Measurements from ENCODE around the gene SSB.

SSB gene

GRCh38 chr2:169765523-169765922 lies 33.1 kb upstream of the SSB start:
- Histone ChIP-seq H3K4me3 (ENCODE audit: low read depth in 1 of 2, low read length in 2 of 2) (no peak overlapping the region), H3K36me3 (ENCODE audit: control insufficient read depth in 1 of 2, insufficient read depth in 2 of 2, low read length in 2 of 2) (no peaks in the 10 kb centered on the region), H3K27ac (ENCODE audit: low read depth, low read length) (no peak overlapping the region), H3K27me3 (ENCODE audit: control insufficient read depth in 1 of 2, insufficient read depth in 2 of 2, low read length in 2 of 2) (peaks cover 4 to 8% of the 10 kb centered on the region in 2 donors), H3K4me1 (ENCODE audit: control insufficient read depth in 1 of 2, insufficient read depth in 2 of 2, low read length in 2 of 2) (peaks cover 14 to 16% of the 10 kb centered on the region in 2 donors), H3K9ac (ENCODE audit: low read depth in 1 of 2, low read length in 2 of 2) (no peak overlapping the region), H3K9me3 (ENCODE audit: control insufficient read depth in 1 of 2, low read length in 2 of 2) (no peaks in the 10 kb centered on the region)

GRCh38 chr2:169767243-169767888 lies 31.3 kb upstream of the SSB start:
- H3K4me1 ChIP-seq (ENCODE audit: control insufficient read depth in 1 of 2, insufficient read depth in 2 of 2, low read length in 2 of 2) = peaks cover 2 to 12% of the 10 kb centered on the region in 2 donors
- no peaks in the 10 kb centered on the region for H3K9me3 ChIP-seq (ENCODE audit: control insufficient read depth in 1 of 2, low read length in 2 of 2)
- peaks cover 4 to 8% of the 10 kb centered on the region in 2 donors for H3K27me3 ChIP-seq (ENCODE audit: control insufficient read depth in 1 of 2, insufficient read depth in 2 of 2, low read length in 2 of 2)
- H3K27ac ChIP-seq (ENCODE audit: low read depth, low read length) = no peak overlapping the region
- peak overlapping the region in 1 of 2 donors; percentile 28 for H3K4me3 ChIP-seq (ENCODE audit: low read depth in 1 of 2, low read length in 2 of 2)
- H3K36me3 ChIP-seq (ENCODE audit: control insufficient read depth in 1 of 2, insufficient read depth in 2 of 2, low read length in 2 of 2) = no peaks in the 10 kb centered on the region
- no peak overlapping the region for H3K9ac ChIP-seq (ENCODE audit: low read depth in 1 of 2, low read length in 2 of 2)

GRCh38 chr2:169768262-169768995 lies 30.2 kb upstream of the SSB start:
- Histone ChIP-seq H3K4me3 (ENCODE audit: low read depth in 1 of 2, low read length in 2 of 2) (peak overlapping the region; percentile 61 to 68), H3K4me1 (ENCODE audit: control insufficient read depth in 1 of 2, insufficient read depth in 2 of 2, low read length in 2 of 2) (peaks cover 0 to 12% of the 10 kb centered on the region in 2 donors), H3K36me3 (ENCODE audit: control insufficient read depth in 1 of 2, insufficient read depth in 2 of 2, low read length in 2 of 2) (no peaks in the 10 kb centered on the region), H3K9ac (ENCODE audit: low read depth in 1 of 2, low read length in 2 of 2) (peak overlapping the region in 1 of 2 donors; percentile 42), H3K27me3 (ENCODE audit: control insufficient read depth in 1 of 2, insufficient read depth in 2 of 2, low read length in 2 of 2) (peaks cover 4 to 8% of the 10 kb centered on the region in 2 donors), H3K27ac (ENCODE audit: low read depth, low read length) (no peak overlapping the region), H3K9me3 (ENCODE audit: control insufficient read depth in 1 of 2, low read length in 2 of 2) (no peaks in the 10 kb centered on the region)

- Histone ChIP-seq H3K27me3 (ENCODE audit: control insufficient read depth in 1 of 2, insufficient read depth in 2 of 2, low read length in 2 of 2) (peaks cover 4 to 8% of the 10 kb centered on the region in 2 donors), H3K27ac (ENCODE audit: low read depth, low read length) (no peak overlapping the region), H3K4me3 (ENCODE audit: low read depth in 1 of 2, low read length in 2 of 2) (no peak overlapping the region), H3K9ac (ENCODE audit: low read depth in 1 of 2, low read length in 2 of 2) (no peak overlapping the region), H3K9me3 (ENCODE audit: control insufficient read depth in 1 of 2, low read length in 2 of 2) (no peaks in the 10 kb centered on the region), H3K4me1 (ENCODE audit: control insufficient read depth in 1 of 2, insufficient read depth in 2 of 2, low read length in 2 of 2) (peaks cover 0 to 12% of the 10 kb centered on the region in 2 donors), H3K36me3 (ENCODE audit: control insufficient read depth in 1 of 2, insufficient read depth in 2 of 2, low read length in 2 of 2) (no peaks in the 10 kb centered on the region)
These were observed 27.6 kb upstream of the SSB start for GRCh38 chr2:169771021-169771420.

- Histone ChIP-seq H3K27me3 (ENCODE audit: control insufficient read depth in 1 of 2, insufficient read depth in 2 of 2, low read length in 2 of 2) (peaks cover 4 to 8% of the 10 kb centered on the region in 2 donors), H3K4me1 (ENCODE audit: control insufficient read depth in 1 of 2, insufficient read depth in 2 of 2, low read length in 2 of 2) (peaks cover 0 to 12% of the 10 kb centered on the region in 2 donors), H3K4me3 (ENCODE audit: low read depth in 1 of 2, low read length in 2 of 2) (no peak overlapping the region), H3K36me3 (ENCODE audit: control insufficient read depth in 1 of 2, insufficient read depth in 2 of 2, low read length in 2 of 2) (no peaks in the 10 kb centered on the region), H3K27ac (ENCODE audit: low read depth, low read length) (no peak overlapping the region), H3K9me3 (ENCODE audit: control insufficient read depth in 1 of 2, low read length in 2 of 2) (no peaks in the 10 kb centered on the region), H3K9ac (ENCODE audit: low read depth in 1 of 2, low read length in 2 of 2) (no peak overlapping the region)
These were observed 27.1 kb upstream of the SSB start for GRCh38 chr2:169771612-169772011.

GRCh38 chr2:169772651-169773050 lies 26.0 kb upstream of the SSB start:
- no peaks in the 10 kb centered on the region for H3K36me3 ChIP-seq (ENCODE audit: control insufficient read depth in 1 of 2, insufficient read depth in 2 of 2, low read length in 2 of 2)
- H3K9ac ChIP-seq (ENCODE audit: low read depth in 1 of 2, low read length in 2 of 2) = no peak overlapping the region
- no peak overlapping the region for H3K27ac ChIP-seq (ENCODE audit: low read depth, low read length)
- H3K4me1 ChIP-seq (ENCODE audit: control insufficient read depth in 1 of 2, insufficient read depth in 2 of 2, low read length in 2 of 2) = peaks cover 0 to 6% of the 10 kb centered on the region in 2 donors
- no peaks in the 10 kb centered on the region for H3K9me3 ChIP-seq (ENCODE audit: control insufficient read depth in 1 of 2, low read length in 2 of 2)
- peaks cover 4 to 7% of the 10 kb centered on the region in 2 donors for H3K27me3 ChIP-seq (ENCODE audit: control insufficient read depth in 1 of 2, insufficient read depth in 2 of 2, low read length in 2 of 2)
- no peak overlapping the region for H3K4me3 ChIP-seq (ENCODE audit: low read depth in 1 of 2, low read length in 2 of 2)

GRCh38 chr2:169775354-169775753 lies 23.3 kb upstream of the SSB start:
- H3K27ac ChIP-seq (ENCODE audit: low read depth, low read length) = no peak overlapping the region
- H3K27me3 ChIP-seq (ENCODE audit: control insufficient read depth in 1 of 2, insufficient read depth in 2 of 2, low read length in 2 of 2) = no peaks in the 10 kb centered on the region
- no peaks in the 10 kb centered on the region for H3K9me3 ChIP-seq (ENCODE audit: control insufficient read depth in 1 of 2, low read length in 2 of 2)
- H3K4me3 ChIP-seq (ENCODE audit: low read depth in 1 of 2, low read length in 2 of 2) = no peak overlapping the region
- no peaks in the 10 kb centered on the region for H3K36me3 ChIP-seq (ENCODE audit: control insufficient read depth in 1 of 2, insufficient read depth in 2 of 2, low read length in 2 of 2)
- H3K4me1 ChIP-seq (ENCODE audit: control insufficient read depth in 1 of 2, insufficient read depth in 2 of 2, low read length in 2 of 2) = no peaks in the 10 kb centered on the region
- no peak overlapping the region for H3K9ac ChIP-seq (ENCODE audit: low read depth in 1 of 2, low read length in 2 of 2)

GRCh38 chr2:169775765-169776164 lies 22.9 kb upstream of the SSB start:
- Histone ChIP-seq H3K27me3 (ENCODE audit: control insufficient read depth in 1 of 2, insufficient read depth in 2 of 2, low read length in 2 of 2) (no peaks in the 10 kb centered on the region), H3K4me3 (ENCODE audit: low read depth in 1 of 2, low read length in 2 of 2) (no peak overlapping the region), H3K36me3 (ENCODE audit: control insufficient read depth in 1 of 2, insufficient read depth in 2 of 2, low read length in 2 of 2) (no peaks in the 10 kb centered on the region), H3K4me1 (ENCODE audit: control insufficient read depth in 1 of 2, insufficient read depth in 2 of 2, low read length in 2 of 2) (no peaks in the 10 kb centered on the region), H3K27ac (ENCODE audit: low read depth, low read length) (no peak overlapping the region), H3K9ac (ENCODE audit: low read depth in 1 of 2, low read length in 2 of 2) (no peak overlapping the region), H3K9me3 (ENCODE audit: control insufficient read depth in 1 of 2, low read length in 2 of 2) (no peaks in the 10 kb centered on the region)

GRCh38 chr2:169776252-169776761 lies 22.4 kb upstream of the SSB start:
- Histone ChIP-seq H3K4me1 (ENCODE audit: control insufficient read depth in 1 of 2, insufficient read depth in 2 of 2, low read length in 2 of 2) (no peaks in the 10 kb centered on the region), H3K9me3 (ENCODE audit: control insufficient read depth in 1 of 2, low read length in 2 of 2) (no peaks in the 10 kb centered on the region), H3K9ac (ENCODE audit: low read depth in 1 of 2, low read length in 2 of 2) (no peak overlapping the region), H3K4me3 (ENCODE audit: low read depth in 1 of 2, low read length in 2 of 2) (no peak overlapping the region), H3K36me3 (ENCODE audit: control insufficient read depth in 1 of 2, insufficient read depth in 2 of 2, low read length in 2 of 2) (no peaks in the 10 kb centered on the region), H3K27ac (ENCODE audit: low read depth, low read length) (no peak overlapping the region), H3K27me3 (ENCODE audit: control insufficient read depth in 1 of 2, insufficient read depth in 2 of 2, low read length in 2 of 2) (no peaks in the 10 kb centered on the region)

- Histone ChIP-seq H3K27ac (ENCODE audit: low read depth, low read length) (no peak overlapping the region), H3K4me1 (ENCODE audit: control insufficient read depth in 1 of 2, insufficient read depth in 2 of 2, low read length in 2 of 2) (no peaks in the 10 kb centered on the region), H3K9ac (ENCODE audit: low read depth in 1 of 2, low read length in 2 of 2) (no peak overlapping the region), H3K27me3 (ENCODE audit: control insufficient read depth in 1 of 2, insufficient read depth in 2 of 2, low read length in 2 of 2) (no peaks in the 10 kb centered on the region), H3K4me3 (ENCODE audit: low read depth in 1 of 2, low read length in 2 of 2) (no peak overlapping the region), H3K9me3 (ENCODE audit: control insufficient read depth in 1 of 2, low read length in 2 of 2) (no peaks in the 10 kb centered on the region), H3K36me3 (ENCODE audit: control insufficient read depth in 1 of 2, insufficient read depth in 2 of 2, low read length in 2 of 2) (no peaks in the 10 kb centered on the region)
These were observed 20.2 kb upstream of the SSB start for GRCh38 chr2:169778446-169778845.
